Calu3 (cell line): ENCODE measurements around the gene RHOF. TPM values are rescaled to one million over a fixed set of nuclear protein-coding genes. Genes with fewer than 3 reads are reported as not detected.

ENCODE experiments used
- BruUV-seq: library from RNA; stranded (reverse); fragments of 400-500 nt; replicated peaks from 2 replicates; lab custom pipeline; 2021; lab: Mats Ljungman, UMichigan
- CTCF ChIA-PET: fragments of 300-600 bp; sonication (Branson Sonifier 250); formaldehyde crosslinking; loops from one replicate; lab custom pipeline; 2022; ENCODE audit warnings: antibody characterized with exemption; lab: Charles Lee
- DNase-seq: peaks from one replicate; pipeline ENCODE4 v3.0.0; 2022
- H3K27ac Mint-ChIP-seq: one replicate; pipeline ENCODE4 v1.8.0; 2022; ENCODE audit warnings: mixed read lengths; ENCODE audit not compliant: unreplicated experiment
- H3K27me3 Mint-ChIP-seq: one replicate; pipeline ENCODE4 v1.8.0; 2022; ENCODE audit warnings: mixed read lengths; ENCODE audit not compliant: unreplicated experiment
- H3K36me3 Mint-ChIP-seq: one replicate; pipeline ENCODE4 v1.8.0; 2022; ENCODE audit warnings: mild to moderate bottlenecking, moderate library complexity, mixed read lengths; ENCODE audit not compliant: insufficient read depth, unreplicated experiment
- H3K4me1 Mint-ChIP-seq: one replicate; pipeline ENCODE4 v1.8.0; 2022; ENCODE audit warnings: mild to moderate bottlenecking, low read depth, mixed read lengths; ENCODE audit not compliant: unreplicated experiment
- H3K4me3 Mint-ChIP-seq: one replicate; pipeline ENCODE4 v1.8.0; 2022; ENCODE audit warnings: mild to moderate bottlenecking, low read depth, moderate library complexity, mixed read lengths; ENCODE audit not compliant: unreplicated experiment
- H3K9me3 Mint-ChIP-seq: one replicate; pipeline ENCODE4 v1.8.0; 2022; ENCODE audit warnings: low read depth, mixed read lengths; ENCODE audit not compliant: unreplicated experiment
- intact Hi-C: fragments of 100-400 bp; cut with micrococcal nuclease; formaldehyde crosslinking; loops from one replicate; pipeline ENCODE4 v1.10.0; 2022; ENCODE audit not compliant: unreplicated experiment
- total RNA-seq: library from RNA; stranded (reverse); gene quantifications from 2 replicates; pipeline ENCODE4 v1.2.3, GENCODE V29; 2022
- TF ChIP-seq, protein P1 (sequence below): fragments of 200-600 bp; IDR thresholded peaks from one replicate; pipeline ENCODE4 v1.8.0; 2022; ENCODE audit warnings: antibody characterized with exemption; ENCODE audit not compliant: unreplicated experiment

The RHOF gene
- total RNA-seq, 1 experiment from 2014 or later = 73.9 TPM

DNA sequence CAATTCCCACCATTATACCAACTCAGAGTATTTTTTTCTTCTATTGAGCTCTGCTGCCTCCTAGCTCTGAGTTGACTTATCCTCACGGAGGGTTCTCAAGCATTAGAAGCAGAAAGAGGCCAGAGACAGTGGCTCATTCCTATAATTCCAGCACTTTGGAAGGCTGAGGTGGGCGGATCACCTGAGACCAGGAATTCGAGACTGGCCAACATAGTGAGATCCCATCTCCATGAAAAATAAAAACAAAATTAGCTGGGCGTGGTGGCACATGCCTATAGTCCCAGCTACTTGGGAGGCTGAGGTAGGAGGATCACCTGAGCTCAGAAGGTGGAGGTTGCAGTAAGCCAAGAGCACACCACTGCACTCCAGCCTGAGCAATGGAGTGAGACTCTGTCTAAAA is 44.2 kb upstream of the RHOF start:
- Mint-ChIP-seq H3K27ac (no peak overlapping the region), H3K4me3 (no peak overlapping the region), H3K36me3 (peaks cover 17% of the 10 kb centered on the region), H3K27me3 (no peaks in the 10 kb centered on the region), H3K4me1 (no peaks in the 10 kb centered on the region), H3K9me3 (no peaks in the 10 kb centered on the region)
- intact Hi-C loops = no loop called here
- DNase-seq = no peak
- CTCF ChIA-PET = interaction anchor here (0.9 to 1.3 kb wide), 3 partner anchors 18 to 45 kb away, joined by 4 to 6 read pairs (median 5); no protein-coding TSS in a partner anchor
- no TSS peak for BruUV-seq
- TF ChIP-seq, protein P1, sequence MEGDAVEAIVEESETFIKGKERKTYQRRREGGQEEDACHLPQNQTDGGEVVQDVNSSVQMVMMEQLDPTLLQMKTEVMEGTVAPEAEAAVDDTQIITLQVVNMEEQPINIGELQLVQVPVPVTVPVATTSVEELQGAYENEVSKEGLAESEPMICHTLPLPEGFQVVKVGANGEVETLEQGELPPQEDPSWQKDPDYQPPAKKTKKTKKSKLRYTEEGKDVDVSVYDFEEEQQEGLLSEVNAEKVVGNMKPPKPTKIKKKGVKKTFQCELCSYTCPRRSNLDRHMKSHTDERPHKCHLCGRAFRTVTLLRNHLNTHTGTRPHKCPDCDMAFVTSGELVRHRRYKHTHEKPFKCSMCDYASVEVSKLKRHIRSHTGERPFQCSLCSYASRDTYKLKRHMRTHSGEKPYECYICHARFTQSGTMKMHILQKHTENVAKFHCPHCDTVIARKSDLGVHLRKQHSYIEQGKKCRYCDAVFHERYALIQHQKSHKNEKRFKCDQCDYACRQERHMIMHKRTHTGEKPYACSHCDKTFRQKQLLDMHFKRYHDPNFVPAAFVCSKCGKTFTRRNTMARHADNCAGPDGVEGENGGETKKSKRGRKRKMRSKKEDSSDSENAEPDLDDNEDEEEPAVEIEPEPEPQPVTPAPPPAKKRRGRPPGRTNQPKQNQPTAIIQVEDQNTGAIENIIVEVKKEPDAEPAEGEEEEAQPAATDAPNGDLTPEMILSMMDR = no peak

DNA sequence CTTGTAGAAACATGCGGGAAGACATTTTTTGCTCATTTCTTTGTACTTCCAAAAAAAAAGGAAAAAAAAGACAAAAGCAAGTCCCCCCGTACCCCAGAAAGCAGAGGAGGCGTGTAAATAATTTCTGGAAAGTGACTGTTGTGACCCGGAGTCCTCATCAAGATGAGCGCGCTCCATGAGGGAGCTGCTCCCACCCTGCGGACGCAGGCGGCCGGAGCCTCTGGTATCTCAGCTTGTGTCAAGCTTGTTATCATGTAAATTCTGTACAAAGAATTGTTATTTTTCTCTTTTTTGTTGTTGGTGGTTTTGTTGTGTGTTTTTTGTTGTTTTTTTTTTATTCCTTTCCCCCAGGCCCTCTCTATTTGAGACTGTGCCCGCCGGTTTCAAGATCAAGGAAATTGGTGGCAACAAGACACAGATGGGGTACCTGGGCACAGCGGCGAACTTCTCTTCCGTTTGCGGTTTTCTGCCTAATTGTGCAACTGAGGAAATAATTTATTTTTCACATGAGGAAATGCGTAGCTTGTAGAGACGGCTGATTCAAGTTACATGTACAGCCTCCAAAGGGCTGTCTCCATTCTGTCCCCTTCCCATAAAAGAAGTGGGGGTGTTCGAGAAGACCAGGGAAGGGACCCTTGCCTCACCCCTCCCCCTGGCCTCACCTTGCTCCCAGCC is 38.2 kb upstream of the RHOF start:
- CTCF ChIA-PET = no interaction called here
- intact Hi-C loops = no loop called here
- TSS peak; percentile 10 for BruUV-seq
- Mint-ChIP-seq H3K4me1 (no peaks in the 10 kb centered on the region), H3K9me3 (no peaks in the 10 kb centered on the region), H3K27me3 (no peaks in the 10 kb centered on the region), H3K27ac (no peak overlapping the region), H3K4me3 (no peak overlapping the region), H3K36me3 (peaks cover 44% of the 10 kb centered on the region)
- TF ChIP-seq, protein P1 = no peak
- no peak for DNase-seq

DNA sequence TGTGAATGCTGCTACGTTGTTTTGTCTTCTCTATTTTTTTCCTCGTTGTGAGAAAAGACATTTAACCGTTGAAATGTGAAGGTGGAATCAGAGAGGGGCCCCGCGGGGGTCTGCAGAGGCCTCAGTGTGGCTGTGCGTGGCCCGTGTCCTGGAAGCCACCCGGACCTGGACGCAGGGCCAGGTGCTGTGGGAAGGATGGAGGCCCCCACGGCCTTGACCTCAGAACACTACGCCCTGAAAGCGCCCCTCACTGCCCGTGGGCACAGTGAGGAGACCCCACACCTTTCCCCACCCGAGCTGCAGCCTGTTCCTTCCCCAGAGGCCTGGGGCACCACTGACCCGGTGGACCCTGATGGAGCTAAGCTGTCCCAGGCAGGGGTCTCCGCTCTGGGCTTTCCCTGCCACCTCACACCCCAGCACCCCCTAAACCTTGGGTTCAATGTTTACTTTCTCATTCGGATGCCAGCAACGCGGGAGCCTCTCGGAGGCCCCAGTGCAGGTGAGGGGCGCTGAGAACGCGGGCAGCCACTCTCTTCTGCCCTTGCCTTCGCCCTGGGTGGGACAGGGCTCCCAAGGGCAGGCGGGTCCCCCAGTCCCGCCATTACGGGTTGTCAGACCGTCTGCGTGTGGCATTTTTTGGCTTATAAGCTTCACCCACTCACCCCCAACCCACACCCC is 37.2 kb upstream of the RHOF start:
- Mint-ChIP-seq H3K9me3 (no peaks in the 10 kb centered on the region), H3K4me1 (no peaks in the 10 kb centered on the region), H3K4me3 (no peak overlapping the region), H3K27me3 (no peaks in the 10 kb centered on the region), H3K36me3 (peaks cover 52% of the 10 kb centered on the region), H3K27ac (no peak overlapping the region)
- TF ChIP-seq, protein P1 = no peak
- CTCF ChIA-PET = no interaction called here
- BruUV-seq = no TSS peak
- intact Hi-C loops = no loop called here
- DNase-seq = no peak

DNA sequence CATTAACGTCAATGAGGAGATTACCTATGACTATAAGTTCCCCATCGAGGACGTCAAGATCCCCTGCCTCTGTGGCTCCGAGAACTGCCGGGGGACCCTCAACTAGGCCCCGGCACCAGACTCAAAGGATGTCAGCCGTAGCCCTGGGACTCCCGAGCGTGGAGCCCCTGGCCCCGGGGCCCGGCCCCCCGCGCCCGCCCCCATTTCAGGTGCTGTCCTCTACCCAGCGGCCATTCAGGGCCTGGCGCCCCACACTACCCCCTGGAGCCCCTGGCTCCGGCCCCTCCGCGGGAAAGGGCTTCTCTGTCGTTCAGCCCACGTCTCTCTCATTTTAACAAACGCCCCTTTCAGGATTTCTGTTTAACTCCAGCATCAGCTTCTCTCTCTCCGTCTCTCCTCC is 36.6 kb upstream of the RHOF start:
- no peak overlapping the region for H3K4me3 Mint-ChIP-seq
- H3K36me3 Mint-ChIP-seq = peaks cover 57% of the 10 kb centered on the region
- H3K4me1 Mint-ChIP-seq = no peaks in the 10 kb centered on the region
- DNase-seq = no peak
- intact Hi-C loops = no loop called here
- CTCF ChIA-PET = no interaction called here
- TF ChIP-seq, protein P1 = no peak
- BruUV-seq = no TSS peak
- no peaks in the 10 kb centered on the region for H3K27me3 Mint-ChIP-seq
- no peaks in the 10 kb centered on the region for H3K9me3 Mint-ChIP-seq
- H3K27ac Mint-ChIP-seq = no peak overlapping the region
